Right lobe of liver (tissue), 4 donors: ENCODE results near the gene CA9.

Source experiments
- CTCF ChIP-seq, 4 donors: fragments of 200-600 bp in 3 of 4; fragments of 450-650 bp in 1 of 4; IDR thresholded peaks; one replicate each; pipeline versions ENCODE4 v1.5.1 to v1.8.0; 2016 to 2022; ENCODE audit warnings: antibody characterized with exemption in 4 of 4, mild to moderate bottlenecking in 2 of 4
- POLR2A ChIP-seq: fragments of 450-650 bp; IDR thresholded peaks from one replicate; pipeline ENCODE4 v1.6.1; 2017; ENCODE audit warnings: antibody characterized with exemption, mild to moderate bottlenecking
- donor health status: DM: no; HTN: no; CAD: no.
- donor health status: DM: no; HTN: no; CAD: no.
- donor health status: DM: no; HTN: yes; CAD: no.

GRCh38 chr9:35691757-35692301 is 18.1 kb downstream of the CA9 start:
- no peak for TF ChIP-seq CTCF (IDR thresholded peaks at IDR 0.05)
- TF ChIP-seq POLR2A = no peak
